ENCODE measurements around the gene ACACB.

The ACACB gene

GRCh38 chr12:109219938-109220337, 103.6 kb downstream of the ACACB start:
- no peak overlapping the region for H3K9ac ChIP-seq (ENCODE audit: low read length)
- H3K9me3 ChIP-seq (ENCODE audit: control insufficient read depth, insufficient read depth, low read depth, low read length), result no peaks in the 10 kb centered on the region
- peaks cover 9% of the 10 kb centered on the region; the same call in 1 of the 2 replicates for H3K36me3 ChIP-seq (ENCODE audit: control insufficient read depth, insufficient read depth, low read length)
- no peaks in the 10 kb centered on the region for H3K4me1 ChIP-seq (ENCODE audit: control insufficient read depth, insufficient read depth, low read length)
- H3K27me3 ChIP-seq (ENCODE audit: control insufficient read depth, insufficient read depth, low read length), result no peaks in the 10 kb centered on the region
- H3K27ac ChIP-seq (ENCODE audit: low read depth, low read length), result no peak overlapping the region
- H3K4me3 ChIP-seq (ENCODE audit: low read depth, low read length), result no peak overlapping the region

- no peaks in the 10 kb centered on the region for H3K4me1 ChIP-seq (ENCODE audit: control insufficient read depth, insufficient read depth, low read length)
- no peaks in the 10 kb centered on the region for H3K27me3 ChIP-seq (ENCODE audit: control insufficient read depth, insufficient read depth, low read length)
- no peak overlapping the region for H3K4me3 ChIP-seq (ENCODE audit: low read depth, low read length)
- peaks cover 11% of the 10 kb centered on the region; the same call in 1 of the 2 replicates for H3K36me3 ChIP-seq (ENCODE audit: control insufficient read depth, insufficient read depth, low read length)
- H3K9ac ChIP-seq (ENCODE audit: low read length), result no peak overlapping the region
- no peaks in the 10 kb centered on the region for H3K9me3 ChIP-seq (ENCODE audit: control insufficient read depth, insufficient read depth, low read depth, low read length)
- no peak overlapping the region for H3K27ac ChIP-seq (ENCODE audit: low read depth, low read length)
Measured at GRCh38 chr12:109221277-109221931, 105.0 kb downstream of the ACACB start.

- H3K4me1 ChIP-seq (ENCODE audit: control insufficient read depth, insufficient read depth, low read length), result no peaks in the 10 kb centered on the region
- H3K9ac ChIP-seq (ENCODE audit: low read length), result no peak overlapping the region
- H3K27ac ChIP-seq (ENCODE audit: low read depth, low read length), result no peak overlapping the region
- H3K9me3 ChIP-seq (ENCODE audit: control insufficient read depth, insufficient read depth, low read depth, low read length), result no peaks in the 10 kb centered on the region
- H3K36me3 ChIP-seq (ENCODE audit: control insufficient read depth, insufficient read depth, low read length), result peaks cover 11% of the 10 kb centered on the region; the same call in 1 of the 2 replicates
- no peak overlapping the region for H3K4me3 ChIP-seq (ENCODE audit: low read depth, low read length)
- no peaks in the 10 kb centered on the region for H3K27me3 ChIP-seq (ENCODE audit: control insufficient read depth, insufficient read depth, low read length)
Measured at GRCh38 chr12:109222062-109222461, 105.7 kb downstream of the ACACB start.

- no peaks in the 10 kb centered on the region for H3K4me1 ChIP-seq (ENCODE audit: control insufficient read depth, insufficient read depth, low read length)
- H3K36me3 ChIP-seq (ENCODE audit: control insufficient read depth, insufficient read depth, low read length), result peaks cover 11% of the 10 kb centered on the region; the same call in 1 of the 2 replicates
- no peaks in the 10 kb centered on the region for H3K27me3 ChIP-seq (ENCODE audit: control insufficient read depth, insufficient read depth, low read length)
- no peak overlapping the region for H3K9ac ChIP-seq (ENCODE audit: low read length)
- no peak overlapping the region for H3K4me3 ChIP-seq (ENCODE audit: low read depth, low read length)
- no peak overlapping the region for H3K27ac ChIP-seq (ENCODE audit: low read depth, low read length)
- H3K9me3 ChIP-seq (ENCODE audit: control insufficient read depth, insufficient read depth, low read depth, low read length), result no peaks in the 10 kb centered on the region
Measured at GRCh38 chr12:109222496-109222895, 106.1 kb downstream of the ACACB start.

GRCh38 chr12:109223211-109223610, 106.8 kb downstream of the ACACB start:
- no peak overlapping the region for H3K4me3 ChIP-seq (ENCODE audit: low read depth, low read length)
- peaks cover 11% of the 10 kb centered on the region; the same call in 1 of the 2 replicates for H3K36me3 ChIP-seq (ENCODE audit: control insufficient read depth, insufficient read depth, low read length)

GRCh38 chr12:109223868-109224267, 107.5 kb downstream of the ACACB start:
- H3K9ac ChIP-seq (ENCODE audit: low read length), result no peak overlapping the region
- H3K4me1 ChIP-seq (ENCODE audit: control insufficient read depth, insufficient read depth, low read length), result no peaks in the 10 kb centered on the region
- no peak overlapping the region for H3K27ac ChIP-seq (ENCODE audit: low read depth, low read length)
- no peaks in the 10 kb centered on the region for H3K27me3 ChIP-seq (ENCODE audit: control insufficient read depth, insufficient read depth, low read length)
- peaks cover 11% of the 10 kb centered on the region; the same call in 1 of the 2 replicates for H3K36me3 ChIP-seq (ENCODE audit: control insufficient read depth, insufficient read depth, low read length)
- no peaks in the 10 kb centered on the region for H3K9me3 ChIP-seq (ENCODE audit: control insufficient read depth, insufficient read depth, low read depth, low read length)
- H3K4me3 ChIP-seq (ENCODE audit: low read depth, low read length), result no peak overlapping the region

More at GRCh38 chr12:109223211-109223610, 106.8 kb downstream of the ACACB start:
- Histone ChIP-seq H3K9ac (ENCODE audit: low read length) (no peak overlapping the region), H3K9me3 (ENCODE audit: control insufficient read depth, insufficient read depth, low read depth, low read length) (no peaks in the 10 kb centered on the region), H3K27me3 (ENCODE audit: control insufficient read depth, insufficient read depth, low read length) (no peaks in the 10 kb centered on the region), H3K4me1 (ENCODE audit: control insufficient read depth, insufficient read depth, low read length) (no peaks in the 10 kb centered on the region), H3K27ac (ENCODE audit: low read depth, low read length) (no peak overlapping the region)

- Histone ChIP-seq H3K27me3 (ENCODE audit: control insufficient read depth, insufficient read depth, low read length) (no peaks in the 10 kb centered on the region), H3K36me3 (ENCODE audit: control insufficient read depth, insufficient read depth, low read length) (peaks cover 16% of the 10 kb centered on the region; the same call in 1 of the 2 replicates), H3K4me1 (ENCODE audit: control insufficient read depth, insufficient read depth, low read length) (no peaks in the 10 kb centered on the region), H3K27ac (ENCODE audit: low read depth, low read length) (no peak overlapping the region), H3K9me3 (ENCODE audit: control insufficient read depth, insufficient read depth, low read depth, low read length) (no peaks in the 10 kb centered on the region), H3K9ac (ENCODE audit: low read length) (no peak overlapping the region), H3K4me3 (ENCODE audit: low read depth, low read length) (no peak overlapping the region)
Measured at GRCh38 chr12:109228664-109229063, 112.3 kb downstream of the ACACB start.

- H3K36me3 ChIP-seq (ENCODE audit: control insufficient read depth, insufficient read depth, low read length), result peaks cover 10% of the 10 kb centered on the region; the same call in 1 of the 2 replicates
Measured at GRCh38 chr12:109230193-109230592, 113.8 kb downstream of the ACACB start.

GRCh38 chr12:109232731-109233130, 116.3 kb downstream of the ACACB start:
- no peak overlapping the region for H3K27ac ChIP-seq (ENCODE audit: low read depth, low read length)
- H3K4me1 ChIP-seq (ENCODE audit: control insufficient read depth, insufficient read depth, low read length), result no peaks in the 10 kb centered on the region
- no peak overlapping the region for H3K4me3 ChIP-seq (ENCODE audit: low read depth, low read length)
- H3K36me3 ChIP-seq (ENCODE audit: control insufficient read depth, insufficient read depth, low read length), result peaks cover 18% of the 10 kb centered on the region
- H3K27me3 ChIP-seq (ENCODE audit: control insufficient read depth, insufficient read depth, low read length), result no peaks in the 10 kb centered on the region
- no peaks in the 10 kb centered on the region for H3K9me3 ChIP-seq (ENCODE audit: control insufficient read depth, insufficient read depth, low read depth, low read length)
- H3K9ac ChIP-seq (ENCODE audit: low read length), result no peak overlapping the region

More at GRCh38 chr12:109230193-109230592, 113.8 kb downstream of the ACACB start:
- Histone ChIP-seq H3K27me3 (ENCODE audit: control insufficient read depth, insufficient read depth, low read length) (no peaks in the 10 kb centered on the region), H3K9ac (ENCODE audit: low read length) (no peak overlapping the region), H3K27ac (ENCODE audit: low read depth, low read length) (no peak overlapping the region), H3K9me3 (ENCODE audit: control insufficient read depth, insufficient read depth, low read depth, low read length) (no peaks in the 10 kb centered on the region), H3K4me3 (ENCODE audit: low read depth, low read length) (no peak overlapping the region), H3K4me1 (ENCODE audit: control insufficient read depth, insufficient read depth, low read length) (no peaks in the 10 kb centered on the region)

- Histone ChIP-seq H3K27me3 (ENCODE audit: control insufficient read depth, insufficient read depth, low read length) (no peaks in the 10 kb centered on the region), H3K36me3 (ENCODE audit: control insufficient read depth, insufficient read depth, low read length) (peaks cover 18% of the 10 kb centered on the region), H3K9me3 (ENCODE audit: control insufficient read depth, insufficient read depth, low read depth, low read length) (no peaks in the 10 kb centered on the region), H3K4me1 (ENCODE audit: control insufficient read depth, insufficient read depth, low read length) (no peaks in the 10 kb centered on the region), H3K27ac (ENCODE audit: low read depth, low read length) (no peak overlapping the region), H3K4me3 (ENCODE audit: low read depth, low read length) (no peak overlapping the region), H3K9ac (ENCODE audit: low read length) (no peak overlapping the region)
Measured at GRCh38 chr12:109234012-109234411, 117.6 kb downstream of the ACACB start.

GRCh38 chr12:109236257-109236656, 119.9 kb downstream of the ACACB start:
- H3K9ac ChIP-seq (ENCODE audit: low read length), result no peak overlapping the region
- H3K27me3 ChIP-seq (ENCODE audit: control insufficient read depth, insufficient read depth, low read length), result no peaks in the 10 kb centered on the region
- no peak overlapping the region for H3K4me3 ChIP-seq (ENCODE audit: low read depth, low read length)
- no peak overlapping the region for H3K27ac ChIP-seq (ENCODE audit: low read depth, low read length)
- H3K9me3 ChIP-seq (ENCODE audit: control insufficient read depth, insufficient read depth, low read depth, low read length), result no peaks in the 10 kb centered on the region
- peaks cover 29% of the 10 kb centered on the region for H3K36me3 ChIP-seq (ENCODE audit: control insufficient read depth, insufficient read depth, low read length)
- no peaks in the 10 kb centered on the region for H3K4me1 ChIP-seq (ENCODE audit: control insufficient read depth, insufficient read depth, low read length)

Data from HUES6 (cell line).